ENCODE measurements around the gene RIBC2.

DNA sequence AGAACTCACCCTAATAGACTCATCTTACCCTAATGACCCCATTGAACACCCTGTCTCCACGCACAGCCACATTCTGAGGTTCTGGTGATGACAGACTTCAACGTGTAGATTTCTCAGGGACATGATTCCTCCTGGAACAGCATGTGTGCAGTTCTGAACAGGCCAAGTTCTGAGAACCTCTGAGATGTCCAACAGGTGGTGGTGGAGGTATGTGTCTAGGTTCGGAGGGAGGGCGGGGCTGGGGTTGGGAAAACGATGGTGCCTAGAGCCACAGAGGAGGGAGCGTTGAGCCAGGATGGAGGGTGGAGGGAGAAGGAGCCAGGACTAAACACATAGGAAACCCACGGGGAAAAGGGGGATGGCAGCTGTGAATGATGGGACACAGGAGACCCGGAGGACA is 45.7 kb downstream of the RIBC2 start:
- TF ChIP-seq, protein P1, sequence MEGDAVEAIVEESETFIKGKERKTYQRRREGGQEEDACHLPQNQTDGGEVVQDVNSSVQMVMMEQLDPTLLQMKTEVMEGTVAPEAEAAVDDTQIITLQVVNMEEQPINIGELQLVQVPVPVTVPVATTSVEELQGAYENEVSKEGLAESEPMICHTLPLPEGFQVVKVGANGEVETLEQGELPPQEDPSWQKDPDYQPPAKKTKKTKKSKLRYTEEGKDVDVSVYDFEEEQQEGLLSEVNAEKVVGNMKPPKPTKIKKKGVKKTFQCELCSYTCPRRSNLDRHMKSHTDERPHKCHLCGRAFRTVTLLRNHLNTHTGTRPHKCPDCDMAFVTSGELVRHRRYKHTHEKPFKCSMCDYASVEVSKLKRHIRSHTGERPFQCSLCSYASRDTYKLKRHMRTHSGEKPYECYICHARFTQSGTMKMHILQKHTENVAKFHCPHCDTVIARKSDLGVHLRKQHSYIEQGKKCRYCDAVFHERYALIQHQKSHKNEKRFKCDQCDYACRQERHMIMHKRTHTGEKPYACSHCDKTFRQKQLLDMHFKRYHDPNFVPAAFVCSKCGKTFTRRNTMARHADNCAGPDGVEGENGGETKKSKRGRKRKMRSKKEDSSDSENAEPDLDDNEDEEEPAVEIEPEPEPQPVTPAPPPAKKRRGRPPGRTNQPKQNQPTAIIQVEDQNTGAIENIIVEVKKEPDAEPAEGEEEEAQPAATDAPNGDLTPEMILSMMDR (conservative IDR thresholded peaks at IDR 0.05; ENCODE audit: low read length): no peak
- TF ChIP-seq EZH2phosphoT487 (IDR thresholded peaks at IDR 0.05; ENCODE audit: borderline replicate concordance, low read depth, low read length): no peak
